ENCODE data around the gene MC2R. TPM values are rescaled to one million over a fixed set of nuclear protein-coding genes. Genes with fewer than 3 reads are reported as not detected.
A peak's percentile ranks its signal among the peaks of the same experiment; 100 is the strongest.

MC2R gene
- total RNA-seq (2014; rRNA removed; shearing (Covaris generic)) = not detected in 2 replicates

DNA sequence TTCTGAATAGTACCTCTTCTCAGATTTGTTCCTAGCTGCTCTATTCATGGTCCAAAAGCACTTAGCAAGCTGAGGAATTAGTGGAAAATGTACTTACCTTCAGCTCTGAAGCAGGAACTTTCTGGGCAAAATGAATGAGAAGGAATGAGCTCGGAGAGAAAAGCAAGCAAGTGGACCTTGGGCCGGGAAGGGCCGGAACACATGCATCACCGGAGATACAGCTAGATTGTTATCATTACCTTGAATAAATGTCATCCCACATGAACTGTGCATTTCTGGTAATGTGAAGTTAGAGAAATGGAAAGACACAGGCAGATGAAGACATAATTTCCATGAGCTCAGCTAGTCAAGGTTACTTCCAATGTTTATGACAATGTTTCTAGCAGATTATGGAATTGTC, at the start of gene MC2R:
Gene MC2R (minus strand): TSS at position 146 of the 400 bp plus-strand sequence. CDS start 30,018 bp downstream, outside the sequence.
- no peak for DNase-seq (ENCODE audit: low read depth)

DNA sequence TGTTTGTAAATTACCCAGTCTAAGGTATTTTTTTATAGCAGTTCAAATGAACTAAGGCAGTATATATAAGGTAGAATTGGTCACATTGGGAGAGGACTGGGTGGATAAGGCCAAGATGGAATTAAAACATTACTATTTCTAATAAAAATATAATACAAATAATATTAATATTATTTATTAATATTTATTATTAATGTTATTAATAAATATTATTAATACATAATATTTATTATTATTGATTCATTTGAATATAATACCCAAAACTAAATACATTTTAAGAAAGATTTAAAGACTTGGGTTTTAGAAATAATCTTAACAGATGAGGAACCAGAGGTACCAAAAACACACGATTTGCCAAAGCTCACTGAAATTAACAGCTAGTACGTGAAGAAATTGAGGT, 30.5 kb upstream of the MC2R start:
- no peak for DNase-seq (ENCODE audit: low read depth)

DNA sequence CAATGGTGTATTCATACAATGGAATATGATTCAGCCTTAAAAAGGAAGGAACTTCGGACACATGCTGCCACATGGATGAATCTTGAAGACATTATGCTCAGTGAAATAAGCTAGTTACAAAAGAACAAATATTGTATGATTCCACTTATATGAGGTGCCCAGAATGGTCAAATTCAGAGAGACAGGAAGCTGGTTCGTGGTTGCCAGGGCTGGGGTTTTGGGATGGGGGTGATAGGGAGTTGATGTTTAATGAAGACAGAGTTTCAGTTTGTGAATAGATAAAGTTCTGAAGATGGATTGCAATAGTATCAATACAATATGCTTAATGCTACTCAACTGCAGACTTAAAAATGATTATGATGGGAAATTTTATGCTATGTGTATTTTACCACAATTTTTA, 28.0 kb upstream of the MC2R start:
- DNase-seq (ENCODE audit: low read depth) = no peak

DNA sequence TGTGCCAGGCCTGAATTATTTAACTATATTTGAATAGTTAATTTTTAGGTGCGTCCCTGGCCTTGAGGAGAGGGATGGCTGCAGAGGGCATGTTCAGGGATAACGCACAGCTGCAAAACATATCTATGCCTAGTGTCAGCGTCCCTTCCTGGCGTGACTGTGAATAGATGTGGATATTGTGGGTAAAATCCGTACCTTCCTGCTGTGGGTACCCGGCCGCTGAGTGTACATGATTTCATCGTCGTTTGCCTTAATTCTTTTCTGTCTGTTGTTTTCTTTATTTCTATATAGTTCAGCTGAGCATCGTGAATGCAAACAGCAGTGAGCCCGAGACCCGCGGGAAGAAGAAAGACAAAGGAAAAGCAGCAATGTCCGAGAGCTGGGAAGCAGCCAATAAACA, 25.0 kb upstream of the MC2R start:
- DNase-seq (ENCODE audit: low read depth) = no peak

DNA sequence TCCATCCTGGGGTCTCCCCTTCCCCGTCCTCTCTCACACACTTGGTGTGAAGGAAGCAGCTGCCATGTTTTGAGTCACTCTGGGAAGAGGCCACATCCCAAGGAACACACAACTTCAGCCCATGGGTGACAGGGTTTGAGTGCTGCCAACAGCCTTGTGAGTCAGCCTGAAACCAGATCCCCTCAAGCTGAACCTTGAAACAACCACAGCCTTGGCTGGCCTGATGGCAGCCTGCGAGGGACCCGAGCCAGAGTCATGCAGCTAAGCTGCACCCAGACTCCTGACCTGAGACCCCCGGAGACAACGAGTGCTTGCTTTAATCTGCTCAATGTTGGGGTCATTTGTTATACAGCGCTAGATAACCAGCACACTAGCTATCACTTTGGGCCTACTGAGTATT, 19.3 kb upstream of the MC2R start:
- DNase-seq (ENCODE audit: low read depth) = peak; percentile 20

DNA sequence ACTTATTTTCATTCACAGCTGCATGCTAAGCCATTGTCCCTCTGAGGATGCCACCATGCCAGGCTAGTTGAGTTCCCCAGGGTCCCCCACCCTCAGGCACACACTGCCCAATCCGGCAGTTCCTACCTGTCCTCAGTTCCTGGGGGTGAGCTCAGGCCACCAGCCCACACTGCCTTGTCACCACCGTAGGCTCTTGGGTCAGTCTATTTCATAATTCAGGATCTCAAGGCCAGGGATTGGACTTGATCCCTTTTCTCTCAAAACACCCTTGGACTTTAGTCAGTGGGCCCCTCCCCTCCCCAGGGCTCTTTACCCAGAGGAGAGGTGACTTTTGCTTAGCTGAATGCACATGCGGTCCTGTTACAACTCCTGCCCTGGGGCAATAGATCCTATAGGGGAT, 18.7 kb upstream of the MC2R start:
- DNase-seq (ENCODE audit: low read depth) = no peak

DNA sequence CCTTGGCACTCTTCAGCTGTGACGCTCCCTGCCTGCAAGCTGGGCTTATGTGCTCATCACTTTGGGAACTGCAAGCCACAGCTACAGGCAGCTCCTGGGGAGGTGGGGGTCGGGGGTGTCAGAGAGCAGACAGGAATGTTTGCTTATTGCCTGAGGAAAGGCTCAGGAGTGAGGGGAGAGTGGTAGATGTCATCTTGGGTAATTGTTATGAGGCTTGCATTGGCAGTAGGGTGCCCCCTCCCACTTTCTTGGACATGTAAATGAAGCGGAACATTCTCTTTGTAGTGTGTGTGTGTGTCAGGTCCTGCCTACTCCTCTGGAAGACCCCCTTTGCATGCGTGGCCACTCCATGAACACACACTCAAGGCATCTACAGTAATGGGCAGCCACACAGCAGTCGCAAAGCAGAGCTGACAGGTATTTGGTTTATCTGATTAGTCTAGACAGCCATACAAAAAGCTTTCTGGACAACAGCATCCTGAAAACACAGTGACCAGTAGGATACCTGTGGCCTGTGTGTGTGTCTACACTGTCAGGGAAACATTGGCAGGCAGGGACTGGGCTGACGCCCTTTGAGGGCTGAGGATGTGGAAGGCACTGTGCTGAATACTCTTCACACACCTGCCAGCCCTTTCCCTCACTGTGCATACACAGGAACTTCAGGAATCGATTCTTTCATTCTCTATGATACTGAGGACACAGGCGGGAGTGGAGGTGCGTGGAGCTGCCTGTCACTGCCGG, 17.1 kb upstream of the MC2R start:
- DNase-seq (ENCODE audit: low read depth) = no peak

DNA sequence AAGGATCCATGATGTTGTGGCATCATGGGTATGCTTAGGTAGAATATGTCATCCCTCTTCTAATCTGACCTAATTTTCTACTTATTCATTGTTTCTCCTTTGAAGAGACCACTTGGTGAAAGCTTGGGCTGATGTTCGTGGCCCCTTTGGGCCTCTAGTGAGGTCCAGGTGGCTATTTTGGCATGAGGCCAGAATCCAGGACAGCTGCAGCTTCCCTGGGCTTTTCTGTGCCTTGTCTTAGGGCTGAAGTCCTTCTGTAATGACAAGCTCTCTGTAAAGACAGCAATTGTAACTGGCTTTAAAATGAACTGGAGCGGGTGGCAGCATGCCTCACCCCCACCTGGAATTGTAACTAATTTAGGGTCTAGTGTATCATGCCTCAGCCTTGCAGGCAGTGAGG, 15.6 kb upstream of the MC2R start:
- DNase-seq (ENCODE audit: low read depth) = no peak

DNA sequence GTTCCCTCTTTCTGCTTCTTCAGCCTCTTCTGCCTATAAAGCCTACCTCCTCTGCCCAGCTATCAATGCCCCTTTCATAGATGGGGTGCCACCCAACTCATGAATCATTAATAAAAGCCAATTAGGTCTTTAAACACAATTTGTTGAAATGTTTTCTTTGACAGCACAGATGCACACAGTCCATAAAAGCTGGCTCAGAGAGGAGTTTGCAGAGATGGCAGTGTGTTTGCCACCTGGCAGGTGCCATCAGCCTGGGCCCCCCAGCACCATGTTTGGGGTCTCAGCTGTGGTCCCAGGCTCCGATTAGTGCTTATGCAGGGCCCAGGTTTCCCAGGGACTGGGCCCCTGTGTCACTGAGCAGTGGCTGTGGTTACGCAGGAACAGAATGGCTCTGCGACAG, 7.9 kb upstream of the MC2R start:
- no peak for DNase-seq (ENCODE audit: low read depth)

DNA sequence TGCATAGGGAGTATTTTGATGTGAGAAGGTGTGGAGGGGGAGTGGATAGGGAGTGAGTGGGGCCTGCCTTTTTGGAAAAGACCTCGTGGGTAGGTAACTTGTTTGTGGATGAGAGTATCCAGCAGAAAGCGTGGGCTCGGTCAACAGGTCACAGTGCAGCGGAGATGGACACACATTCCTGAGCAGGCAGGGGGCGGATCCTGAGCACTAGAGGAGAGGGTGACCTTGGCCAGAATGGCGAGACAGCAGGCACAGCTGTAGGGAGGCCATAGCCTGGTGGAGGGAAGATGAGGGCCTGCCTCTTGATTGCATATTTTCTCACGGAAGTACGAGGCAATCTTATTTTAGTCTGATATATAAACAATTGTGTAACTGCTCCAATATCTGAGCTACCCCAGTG, 3.6 kb upstream of the MC2R start:
- no peak for DNase-seq (ENCODE audit: low read depth)

DNA sequence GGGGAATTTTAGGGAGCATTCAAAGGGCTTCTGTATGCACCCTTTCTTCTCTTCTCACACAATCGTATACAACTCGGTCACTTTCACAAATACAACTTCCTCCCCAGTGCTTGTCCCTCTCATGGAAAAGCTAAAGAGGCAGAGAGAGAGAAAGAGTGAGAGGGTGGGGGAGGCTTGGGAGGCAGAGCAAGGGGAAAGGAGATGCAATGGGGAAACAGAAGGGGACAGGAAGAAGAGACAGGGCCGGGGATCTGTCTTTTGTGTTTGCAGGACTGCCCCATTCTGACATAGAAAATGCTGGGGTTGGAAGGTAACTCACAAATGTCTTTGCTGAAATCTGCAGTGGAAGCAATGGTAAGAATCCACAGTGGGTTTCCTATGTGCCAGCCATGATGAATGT, 2.1 kb upstream of the MC2R start:
- no peak for DNase-seq (ENCODE audit: low read depth)

DNA sequence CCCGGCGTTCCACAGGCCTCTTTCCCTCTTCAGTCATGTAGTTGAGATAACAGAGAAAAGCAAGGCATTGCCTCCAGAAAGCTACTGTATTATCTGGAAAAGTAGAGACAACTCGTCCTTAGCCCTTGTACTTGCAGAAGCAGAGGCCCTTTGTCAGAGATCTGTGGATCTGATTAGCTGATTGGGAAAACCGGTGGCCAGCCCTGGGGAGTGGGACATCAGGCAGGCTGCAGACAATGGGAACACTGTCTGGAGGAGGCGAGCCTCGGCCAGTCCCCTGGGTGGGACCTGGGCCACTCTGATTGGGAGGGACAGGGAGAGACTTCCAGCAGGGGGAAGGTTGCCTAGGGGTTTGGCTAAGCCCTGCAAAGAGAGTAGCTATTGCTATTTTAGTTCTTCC, 1.2 kb upstream of the MC2R start:
- no peak for DNase-seq (ENCODE audit: low read depth)

DNA sequence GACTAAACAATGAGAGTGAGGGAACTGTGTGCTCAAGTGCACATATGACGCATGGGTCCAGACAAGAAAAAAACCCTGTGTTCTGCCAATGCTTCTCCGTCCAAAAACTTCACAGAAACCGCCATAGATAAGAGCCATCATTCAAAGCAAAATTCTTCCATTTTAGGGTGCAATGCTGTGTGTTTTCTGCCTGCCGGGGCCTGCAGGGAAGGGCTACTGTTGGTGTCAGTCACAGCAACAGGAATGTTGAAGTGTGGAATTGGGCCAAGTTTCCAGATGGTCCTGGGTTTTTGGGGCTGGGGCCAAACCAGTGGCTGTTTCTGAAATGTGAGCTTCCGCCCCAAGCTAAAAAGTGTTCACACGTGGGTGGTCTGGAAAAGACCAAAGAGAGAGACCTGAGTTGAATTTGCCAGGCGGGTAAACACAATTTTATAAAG, 677 bp upstream of the MC2R start:
- no peak for DNase-seq (ENCODE audit: low read depth)

DNA sequence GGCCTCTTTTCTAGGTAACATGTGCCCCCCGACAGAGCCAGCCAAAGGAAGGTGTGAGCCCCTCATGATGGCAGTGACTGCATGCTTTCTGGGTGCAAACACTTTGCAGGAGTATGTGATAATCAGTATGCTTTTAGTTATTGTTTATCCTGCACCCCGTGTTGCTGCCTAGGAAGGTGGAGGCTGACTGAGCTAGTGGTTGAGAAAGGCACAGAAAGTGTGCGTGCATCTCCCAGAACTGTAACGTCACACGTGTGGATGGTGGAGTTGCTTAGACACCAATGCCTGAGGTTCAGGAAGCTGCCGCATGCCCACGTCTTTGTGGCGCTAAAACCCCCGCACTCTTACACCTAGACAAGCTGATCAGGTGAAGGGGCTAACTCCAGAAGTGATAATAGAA, 580 bp downstream of the MC2R start:
- DNase-seq (ENCODE audit: low read depth) = no peak

DNA sequence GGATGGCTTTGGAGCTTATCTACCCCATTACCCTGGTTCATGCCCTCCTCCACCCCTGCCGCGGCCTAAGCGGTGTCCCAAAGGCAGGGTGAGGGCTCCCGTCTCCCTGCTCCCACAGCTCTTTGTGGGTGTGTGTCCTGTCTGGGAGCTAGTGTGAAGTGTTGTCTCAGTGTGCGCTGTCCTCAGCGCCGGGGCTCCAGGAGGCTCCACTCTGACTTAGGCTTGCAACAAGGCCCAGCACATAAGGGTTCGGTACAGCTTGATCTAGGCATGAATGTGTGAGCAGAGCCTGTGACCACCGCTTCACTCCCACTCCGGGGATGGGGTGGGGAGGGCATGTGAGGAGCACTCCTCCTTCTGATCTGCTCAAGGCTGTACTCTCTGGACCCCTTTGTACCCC, 1.2 kb downstream of the MC2R start:
- DNase-seq (ENCODE audit: low read depth) = no peak

DNA sequence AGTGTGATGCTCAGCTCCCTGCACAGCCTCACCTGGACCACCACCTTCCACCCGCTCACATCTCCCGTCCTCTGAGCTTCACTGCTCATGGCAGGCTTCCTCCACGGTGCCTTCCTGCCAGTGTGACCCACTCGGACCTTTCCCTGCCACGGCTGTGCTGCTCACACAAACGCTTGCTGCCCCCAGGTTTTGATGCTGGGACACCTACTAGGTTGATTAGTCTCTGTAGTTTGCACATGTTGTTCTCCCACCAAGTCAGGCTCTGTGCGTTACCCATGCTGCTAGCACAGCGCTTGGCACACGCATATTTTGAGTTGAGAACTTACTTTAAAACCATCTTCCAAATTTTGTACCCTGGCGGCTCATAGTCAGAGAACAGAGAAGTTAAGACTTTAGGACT, 2.1 kb downstream of the MC2R start:
- DNase-seq (ENCODE audit: low read depth) = no peak

DNA sequence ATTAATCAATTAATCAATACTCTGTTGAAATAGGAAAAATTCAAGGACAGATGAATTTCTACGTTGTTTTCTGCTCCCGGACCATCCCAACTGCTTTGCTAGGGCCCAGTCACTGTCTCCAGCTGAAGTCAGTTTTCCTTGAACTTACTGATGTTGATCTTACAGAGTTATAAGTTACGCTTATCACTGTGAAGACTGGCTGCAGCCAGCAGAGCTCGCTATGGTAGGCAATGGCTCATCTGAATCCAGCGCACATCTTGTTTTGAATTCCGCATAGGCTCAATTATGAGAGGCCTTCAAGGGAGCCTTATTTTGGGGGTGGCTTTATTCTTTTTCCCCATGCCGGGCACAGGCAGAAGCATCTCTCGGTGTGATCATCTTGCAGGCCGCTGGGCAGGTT, 2.7 kb downstream of the MC2R start:
- DNase-seq (ENCODE audit: low read depth) = no peak

DNA sequence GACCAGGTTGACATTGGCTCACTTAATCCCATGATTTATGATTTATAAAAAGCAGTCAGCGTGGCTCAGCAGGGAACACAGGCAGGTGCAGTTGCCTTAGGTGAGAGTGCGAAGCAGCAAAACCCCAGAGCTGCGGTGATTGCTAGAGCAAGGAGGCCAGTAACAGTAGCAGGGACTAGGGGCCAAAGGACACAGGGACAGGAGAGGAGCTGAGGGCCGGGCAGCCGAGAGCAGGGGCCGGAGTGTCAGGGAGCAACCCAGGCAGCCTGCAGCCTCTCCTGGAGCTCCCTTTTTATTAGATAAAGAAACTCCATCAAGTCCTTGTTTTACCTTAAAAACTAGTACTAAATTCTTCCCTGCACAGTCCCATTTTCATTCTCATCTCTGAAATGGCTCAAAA, 4.3 kb downstream of the MC2R start:
- no peak for DNase-seq (ENCODE audit: low read depth)

DNA sequence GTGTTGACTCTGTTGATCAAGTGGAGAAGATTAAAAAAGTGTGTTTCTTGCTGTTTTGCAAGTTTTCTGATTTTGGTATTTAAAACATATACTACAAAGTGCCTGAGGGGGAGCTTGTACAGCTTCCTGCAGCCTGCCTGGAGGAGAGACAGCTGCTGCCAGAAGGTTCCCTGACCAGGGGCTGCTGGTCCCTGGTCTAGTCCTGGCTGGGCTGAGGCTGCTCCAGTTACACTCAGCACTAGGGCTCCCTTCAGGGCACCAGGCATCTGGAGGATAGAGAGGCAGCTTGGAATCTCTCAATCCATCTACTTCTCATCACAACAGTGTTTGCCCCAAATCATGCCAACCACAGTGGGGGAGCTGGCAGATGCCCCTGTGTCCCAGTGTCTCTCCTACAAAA, 4.8 kb downstream of the MC2R start:
- no peak for DNase-seq (ENCODE audit: low read depth)

DNA sequence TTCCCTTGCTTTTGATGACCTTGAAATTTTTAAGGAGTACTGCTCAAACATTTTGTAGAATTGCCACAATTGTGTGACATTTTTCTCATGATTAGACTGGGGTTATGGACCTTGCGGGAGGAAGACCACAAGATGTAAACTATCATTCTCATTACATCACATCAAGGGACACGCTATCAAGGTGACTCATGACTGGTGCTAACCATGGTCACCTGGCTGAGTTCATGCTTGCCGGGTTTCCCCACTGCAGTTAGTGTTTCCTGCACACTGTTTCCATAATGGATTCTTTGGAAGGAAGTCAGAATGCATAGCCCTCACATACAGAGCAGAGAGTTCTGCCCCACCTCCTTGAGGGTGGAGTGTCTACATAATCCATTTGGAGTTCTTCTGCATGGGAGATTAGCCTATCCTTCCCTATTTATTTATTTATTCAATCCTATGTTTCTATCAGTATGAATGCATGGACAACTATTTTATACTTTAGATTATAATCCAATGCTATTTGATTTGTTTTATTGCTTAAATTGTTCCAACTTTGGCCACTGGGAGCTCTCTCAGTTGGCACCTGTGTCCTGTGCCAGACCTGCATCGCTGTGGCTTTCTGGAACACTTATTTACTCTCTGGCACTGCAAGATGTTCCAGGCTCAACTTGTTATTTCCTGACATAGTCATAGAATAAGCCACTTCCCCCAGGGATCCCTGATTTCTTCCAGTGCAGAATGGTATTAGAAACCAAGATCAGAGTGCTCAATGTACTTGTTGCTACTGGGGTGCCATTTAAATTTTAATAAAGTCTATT, 6.0 kb downstream of the MC2R start:
- peak; percentile 44 for DNase-seq (ENCODE audit: low read depth)

DNA sequence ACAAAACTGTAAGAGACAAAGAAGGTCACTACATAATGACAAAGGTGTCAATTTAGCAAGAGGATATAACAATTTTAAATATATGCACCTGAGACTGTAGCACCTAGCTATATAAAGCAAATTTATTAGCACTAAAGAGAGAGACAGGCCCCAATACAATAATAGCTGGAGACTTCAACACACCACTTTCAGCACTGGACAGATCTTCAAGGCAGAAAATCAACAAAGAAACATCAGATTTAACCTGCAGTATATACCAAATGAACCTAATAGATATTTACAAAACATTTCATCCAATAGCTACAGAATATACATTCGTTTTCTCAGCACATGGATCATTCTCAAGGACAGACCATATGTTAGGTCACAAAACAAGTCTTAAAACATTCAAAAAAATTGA, 14.7 kb downstream of the MC2R start:
- no peak for DNase-seq (ENCODE audit: low read depth)

DNA sequence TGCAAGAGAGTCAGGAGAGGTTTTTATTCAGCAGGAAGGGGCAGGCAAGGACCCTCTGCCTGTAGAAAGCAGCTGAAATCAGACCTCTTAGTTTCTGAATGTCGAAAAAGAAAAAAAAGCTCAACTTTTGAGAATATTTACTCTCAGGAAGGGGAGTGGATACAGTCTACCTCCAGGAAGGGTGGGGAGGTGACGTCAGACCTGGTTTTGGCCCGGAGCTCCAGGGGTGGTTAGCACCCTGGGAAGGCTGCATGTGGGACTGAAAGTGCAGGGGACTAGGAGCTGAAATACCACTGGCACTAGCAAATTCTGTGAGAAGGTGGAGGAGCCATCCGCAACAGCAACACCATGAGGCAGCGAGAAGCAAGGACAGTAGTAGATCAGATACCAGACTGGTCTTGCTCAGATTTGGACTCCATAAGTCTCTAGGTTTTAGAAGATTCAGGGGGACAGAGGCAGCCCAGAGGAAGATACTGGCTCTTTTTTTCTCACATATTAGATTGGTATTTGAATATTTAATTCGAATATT, 19.8 kb downstream of the MC2R start:
- no peak for DNase-seq (ENCODE audit: low read depth)

DNA sequence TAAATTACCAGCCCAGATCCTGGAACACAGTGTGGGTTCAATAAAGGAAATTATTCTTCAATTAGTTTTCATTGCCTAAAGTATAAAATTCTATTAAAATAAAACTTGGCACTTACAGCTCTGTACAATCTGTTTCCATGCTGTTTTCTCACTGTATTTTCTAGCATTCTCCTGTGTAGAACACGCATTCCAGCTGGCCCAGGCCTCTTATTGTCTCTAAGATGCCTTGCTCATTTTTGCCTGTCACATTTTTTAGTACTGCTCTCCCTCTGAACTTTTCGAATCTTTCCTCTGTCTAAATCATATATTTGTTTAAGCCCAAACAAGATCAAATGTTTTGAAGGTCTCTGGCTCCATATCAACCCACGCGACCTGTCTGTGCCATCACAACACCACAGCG, 20.8 kb downstream of the MC2R start:
- no peak for DNase-seq (ENCODE audit: low read depth)

Measured in M059J (cell line).